HG02623 (cell line): ENCODE results near the gene AXDND1.
"Not testable (repeated sequence)": the region's sequence is repeated elsewhere in the genome, so short reads cannot be mapped to it uniquely, and the experiment has no call there.

Experiments used
- ATAC-seq: cut with Tn5 transposase; IDR thresholded peaks from one replicate; pipeline ENCODE4 v1.9.1; 2021; ENCODE audit warnings: moderate library complexity; ENCODE audit not compliant: unreplicated experiment

AXDND1 gene

DNA sequence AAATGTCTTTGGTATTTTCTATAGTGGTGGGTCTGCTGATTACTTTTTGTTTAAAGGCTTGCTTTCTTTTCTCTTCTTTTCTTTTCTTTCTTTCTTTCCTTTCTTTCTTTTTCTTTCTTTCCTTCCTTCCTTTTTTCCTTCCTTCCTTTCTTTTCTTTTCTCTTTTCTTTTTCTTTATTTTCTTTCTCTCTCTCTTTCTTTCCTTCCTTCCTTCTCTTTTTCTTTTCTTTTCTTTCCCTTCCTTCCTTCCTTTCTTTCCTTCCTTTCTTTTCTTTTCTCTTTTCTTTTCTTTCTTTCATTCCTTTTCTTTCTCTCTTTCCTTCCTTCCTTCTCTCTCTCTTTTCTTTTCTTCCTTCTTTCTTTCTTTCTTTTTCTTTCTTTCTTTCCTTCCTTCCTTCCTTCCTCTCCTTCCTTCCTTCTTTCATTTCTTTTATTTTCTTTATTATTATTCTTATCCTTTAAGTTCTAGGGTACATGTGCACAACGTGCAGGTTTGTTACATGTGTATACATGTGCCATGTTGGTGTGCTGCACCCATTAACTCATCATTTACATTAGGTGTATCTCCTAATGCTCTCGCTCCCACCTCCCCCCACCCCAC, 93.9 kb downstream of the AXDND1 start:
- not testable (repeated sequence) for ATAC-seq

DNA sequence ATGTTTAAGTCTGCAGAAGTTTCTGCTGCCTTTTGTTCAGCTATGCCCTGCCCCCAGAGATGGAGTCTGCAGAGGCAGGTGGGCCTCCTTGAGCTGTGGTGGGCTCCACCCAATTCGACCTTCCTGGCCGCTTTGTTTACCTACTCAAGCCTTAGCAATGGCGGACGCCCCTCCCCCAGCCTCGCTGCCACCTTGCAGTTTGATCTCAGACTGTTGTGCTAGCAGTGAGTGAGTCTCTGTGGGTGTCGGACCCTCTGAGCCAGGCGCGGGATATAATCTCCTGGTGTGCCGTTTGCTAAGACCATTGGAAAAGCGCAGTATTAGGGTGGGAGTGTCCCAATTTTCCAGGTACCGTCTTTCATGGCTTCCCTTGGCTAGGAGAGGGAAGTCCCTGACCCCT, 99.9 kb downstream of the AXDND1 start:
- ATAC-seq, result not testable (repeated sequence)

DNA sequence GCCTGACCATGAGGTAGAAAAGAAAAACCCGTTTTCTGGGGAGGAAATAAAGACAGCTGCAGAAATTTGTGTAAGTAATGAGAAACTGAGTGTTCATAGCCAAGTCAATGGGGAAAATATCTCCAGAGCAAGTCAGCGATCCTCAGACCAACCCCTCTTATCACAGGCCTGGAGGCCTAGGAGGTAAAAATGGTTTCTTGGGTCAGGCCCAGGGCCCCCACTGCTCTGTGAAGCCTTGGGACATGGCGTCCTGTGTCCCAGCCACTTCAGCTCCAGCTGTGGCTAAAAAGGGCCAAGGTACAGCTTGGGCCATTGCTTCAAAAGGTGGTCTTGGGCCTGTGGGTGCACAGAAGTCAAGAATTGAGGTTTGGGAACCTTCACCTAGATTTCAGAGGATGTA, 108.9 kb downstream of the AXDND1 start:
- no peak for ATAC-seq

GRCh38 chr1:179476484-179476883, 110.7 kb downstream of the AXDND1 start:
- ATAC-seq, result no peak

- ATAC-seq, result no peak
Measured at GRCh38 chr1:179478370-179478769, 112.6 kb downstream of the AXDND1 start.

GRCh38 chr1:179490611-179491010, 124.8 kb downstream of the AXDND1 start:
- ATAC-seq, result no peak

GRCh38 chr1:179493323-179493722, 127.6 kb downstream of the AXDND1 start:
- no peak for ATAC-seq

- ATAC-seq, result no peak
Measured at GRCh38 chr1:179506199-179506598, 140.4 kb downstream of the AXDND1 start.

DNA sequence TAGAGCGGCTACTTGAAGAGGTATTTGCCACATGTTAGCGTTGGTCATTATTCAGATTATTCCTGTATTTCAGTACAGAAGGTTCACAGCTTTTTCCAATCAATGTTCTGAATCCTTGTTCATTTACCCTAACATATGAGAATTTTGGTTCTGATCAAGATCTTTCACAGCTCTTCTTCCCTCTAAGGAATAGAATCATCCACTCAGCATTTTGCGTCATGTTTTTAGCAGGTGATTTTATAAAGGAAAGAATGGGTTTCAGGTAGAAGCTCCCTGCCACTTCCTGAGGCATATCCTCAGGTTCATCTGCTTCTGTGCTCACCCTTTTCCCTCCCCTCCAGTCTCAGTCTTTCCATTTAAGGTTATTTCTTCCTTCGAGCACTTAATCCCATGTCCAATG, 143.6 kb downstream of the AXDND1 start:
- ATAC-seq, result no peak

DNA sequence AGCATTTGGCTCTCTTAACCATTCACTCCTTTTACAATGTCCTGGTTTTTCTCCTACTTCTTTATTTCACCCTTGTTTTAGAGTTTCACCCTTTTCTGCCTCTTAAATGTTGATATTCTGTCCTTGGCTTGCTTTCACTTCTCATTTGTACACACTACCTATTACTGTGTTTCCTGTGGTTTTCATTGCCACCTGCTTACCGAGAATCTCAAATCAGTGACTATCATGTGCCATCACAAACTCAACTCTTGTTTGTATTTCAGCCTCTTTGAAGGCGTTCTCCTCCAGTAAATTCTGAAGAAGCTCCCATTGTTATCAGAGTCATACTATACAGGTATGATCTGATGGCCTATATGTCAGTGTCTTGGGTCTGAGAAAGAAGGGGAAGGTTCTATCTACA, 144.3 kb downstream of the AXDND1 start:
- ATAC-seq, result no peak

DNA sequence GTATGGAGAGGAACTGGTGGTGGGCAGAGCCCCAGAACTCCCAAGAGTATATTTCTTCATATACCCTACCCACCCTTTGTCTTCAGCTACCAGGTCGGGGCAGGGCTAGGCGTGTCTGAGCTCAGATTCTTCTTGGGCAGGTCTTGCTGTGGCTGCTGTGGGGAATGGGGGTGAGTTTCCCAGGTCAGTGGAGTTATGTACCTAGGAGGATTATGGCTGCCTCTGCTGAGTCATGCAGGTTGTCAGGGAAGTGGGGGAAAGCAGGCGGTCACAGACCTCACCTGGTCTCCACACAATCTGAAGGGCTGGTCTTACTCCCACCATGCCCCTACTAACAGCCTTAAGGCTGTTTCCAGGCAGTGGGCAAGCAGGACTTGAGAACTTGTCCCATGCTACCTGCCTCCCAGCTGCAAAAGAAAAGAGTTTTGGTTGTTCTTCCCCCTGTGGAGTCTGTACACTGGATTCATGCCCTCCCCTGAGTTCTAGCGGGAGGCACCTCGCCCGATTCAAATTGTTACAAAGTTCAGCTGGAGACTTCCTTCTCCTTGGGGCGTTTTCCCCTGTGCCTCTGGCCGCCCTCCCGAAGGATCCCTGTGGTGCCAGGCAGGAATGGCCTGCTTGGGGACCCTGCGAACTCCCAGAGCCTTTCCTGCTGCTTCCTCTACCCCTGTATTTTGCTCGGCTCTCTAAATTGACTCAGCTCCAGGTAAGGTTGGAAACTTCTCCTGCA, 151.4 kb downstream of the AXDND1 start:
- no peak for ATAC-seq

- not testable (repeated sequence) for ATAC-seq
Measured at GRCh38 chr1:179518544-179518943, 152.8 kb downstream of the AXDND1 start.

DNA sequence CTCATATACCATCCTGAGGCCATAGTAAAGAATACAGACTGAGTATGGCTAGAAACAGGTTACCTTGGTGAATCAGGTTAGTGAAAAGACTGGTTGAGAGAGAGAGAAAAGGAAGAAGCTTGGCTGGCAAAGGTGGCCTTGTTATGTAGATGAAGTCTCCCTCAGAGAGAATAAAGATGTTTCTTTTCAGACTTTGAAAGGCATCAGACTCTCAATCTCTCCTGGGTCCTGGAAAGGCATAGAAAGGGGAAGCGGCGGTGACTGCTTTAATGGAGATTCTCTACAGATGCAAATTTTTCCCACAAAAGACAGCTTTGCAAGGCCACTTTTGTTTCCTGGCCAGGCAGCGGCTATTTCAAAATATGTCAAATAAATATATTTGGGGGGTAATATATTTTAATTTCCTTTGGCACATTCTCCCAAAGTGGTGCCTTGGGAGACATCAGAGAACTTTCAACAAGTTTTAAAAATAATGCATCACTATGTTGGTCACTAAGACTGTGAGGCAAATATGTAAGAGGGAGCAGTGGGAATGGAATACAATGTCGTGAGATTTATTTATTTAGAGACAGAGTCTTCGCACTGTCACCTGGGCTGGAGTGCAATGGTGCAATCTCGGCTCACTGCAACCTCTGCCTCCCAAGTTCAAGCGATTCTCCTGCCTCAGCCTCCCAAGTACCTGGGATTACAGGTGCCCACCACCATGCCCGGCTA, 163.9 kb downstream of the AXDND1 start:
- no peak for ATAC-seq

- no peak for ATAC-seq
Measured at GRCh38 chr1:179530352-179530751, 164.6 kb downstream of the AXDND1 start.

DNA sequence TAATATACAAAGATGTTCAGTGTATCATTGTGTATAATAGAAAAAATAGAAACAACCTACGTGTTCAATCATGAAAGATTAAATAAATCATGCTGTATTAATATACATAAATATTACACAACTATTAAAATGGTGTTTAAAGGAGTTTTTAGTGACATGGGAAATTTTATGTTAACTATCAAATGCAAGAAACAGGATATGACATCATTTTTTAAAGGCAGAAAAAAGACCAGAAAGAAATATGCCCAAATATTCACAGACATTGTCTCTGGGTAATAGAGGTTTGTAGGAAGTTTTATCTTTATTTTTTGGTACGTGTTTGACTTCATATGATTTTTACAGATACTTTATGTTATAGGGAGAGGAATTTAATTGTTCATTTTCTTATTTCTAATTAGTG, 176.0 kb downstream of the AXDND1 start:
- no peak for ATAC-seq

DNA sequence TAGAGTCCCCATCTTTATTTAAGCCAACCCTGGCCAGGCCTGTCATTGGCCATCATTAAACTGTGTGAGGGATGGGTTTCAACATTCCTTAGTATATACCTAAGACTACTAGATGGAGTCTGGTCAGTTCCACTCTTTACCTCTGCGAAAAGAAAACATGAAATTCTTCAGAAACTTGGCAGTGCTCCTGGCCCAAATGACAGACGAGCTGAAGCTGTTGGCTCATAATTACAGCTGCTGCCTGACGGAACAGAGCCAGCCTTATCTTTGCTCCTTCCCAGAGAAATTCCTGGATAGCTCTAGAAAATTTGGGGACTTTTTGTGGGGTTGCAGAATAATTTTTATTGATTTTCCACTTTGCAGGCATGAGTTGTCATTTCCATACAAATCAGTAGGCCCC, 179.6 kb downstream of the AXDND1 start:
- ATAC-seq, result no peak

DNA sequence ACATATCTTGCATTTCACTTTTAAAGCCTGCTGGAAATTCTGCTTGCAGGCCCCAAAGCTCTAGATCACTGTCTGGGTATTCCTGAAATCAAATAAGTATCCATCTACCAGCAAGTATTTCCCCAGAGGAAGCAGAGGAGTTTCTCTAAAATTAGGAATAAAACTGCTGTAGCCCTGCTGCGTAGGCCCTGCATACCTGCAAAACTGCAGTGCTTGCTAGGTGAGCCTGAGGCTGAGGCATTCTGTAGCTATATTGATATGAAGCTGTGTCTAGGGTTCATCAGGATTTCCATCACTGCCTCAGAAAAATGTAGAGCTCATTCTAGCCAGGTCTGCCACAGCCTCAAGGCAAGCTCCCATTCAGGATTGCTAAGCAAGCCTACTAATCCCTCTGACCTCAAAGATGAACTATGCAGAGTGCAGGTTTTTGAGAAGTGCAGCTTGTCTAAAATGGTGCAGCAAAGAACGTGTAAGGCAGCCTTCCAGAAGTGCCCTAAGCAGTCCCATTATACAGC, 181.3 kb downstream of the AXDND1 start:
- no peak for ATAC-seq

DNA sequence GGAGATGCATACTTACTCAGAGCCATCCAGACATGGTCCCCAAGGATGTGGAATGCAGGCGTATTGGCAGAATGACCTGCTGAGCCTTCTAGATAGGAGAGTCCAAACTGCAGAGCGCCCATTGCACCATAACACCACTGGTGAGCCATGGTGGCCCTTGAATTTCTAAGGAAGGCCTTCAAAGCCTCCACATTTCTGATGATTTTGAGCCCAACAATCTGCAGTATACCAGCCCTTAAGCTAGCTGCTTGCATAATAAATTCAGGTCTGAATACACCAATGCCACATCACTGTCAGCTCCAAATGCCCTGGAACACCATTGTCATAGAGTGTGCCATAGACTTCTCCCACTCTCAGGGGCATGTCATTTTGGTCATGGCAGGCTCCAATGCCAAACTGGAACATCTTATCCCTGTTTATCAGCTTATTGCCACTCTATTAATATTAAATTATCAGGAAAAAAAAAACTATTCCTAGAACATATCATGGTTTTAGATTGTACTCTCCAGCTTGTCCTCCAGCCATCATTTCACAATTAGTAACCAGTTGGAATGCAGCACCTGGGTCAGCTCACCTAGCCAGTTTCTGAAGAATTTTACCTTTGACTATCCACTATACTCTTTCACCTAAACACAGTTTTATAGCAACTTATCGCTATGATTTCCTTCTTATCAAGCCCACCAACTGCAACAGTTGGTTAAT, 183.0 kb downstream of the AXDND1 start:
- ATAC-seq, result no peak

- no peak for ATAC-seq
Measured at GRCh38 chr1:179549368-179549700, 183.6 kb downstream of the AXDND1 start.

DNA sequence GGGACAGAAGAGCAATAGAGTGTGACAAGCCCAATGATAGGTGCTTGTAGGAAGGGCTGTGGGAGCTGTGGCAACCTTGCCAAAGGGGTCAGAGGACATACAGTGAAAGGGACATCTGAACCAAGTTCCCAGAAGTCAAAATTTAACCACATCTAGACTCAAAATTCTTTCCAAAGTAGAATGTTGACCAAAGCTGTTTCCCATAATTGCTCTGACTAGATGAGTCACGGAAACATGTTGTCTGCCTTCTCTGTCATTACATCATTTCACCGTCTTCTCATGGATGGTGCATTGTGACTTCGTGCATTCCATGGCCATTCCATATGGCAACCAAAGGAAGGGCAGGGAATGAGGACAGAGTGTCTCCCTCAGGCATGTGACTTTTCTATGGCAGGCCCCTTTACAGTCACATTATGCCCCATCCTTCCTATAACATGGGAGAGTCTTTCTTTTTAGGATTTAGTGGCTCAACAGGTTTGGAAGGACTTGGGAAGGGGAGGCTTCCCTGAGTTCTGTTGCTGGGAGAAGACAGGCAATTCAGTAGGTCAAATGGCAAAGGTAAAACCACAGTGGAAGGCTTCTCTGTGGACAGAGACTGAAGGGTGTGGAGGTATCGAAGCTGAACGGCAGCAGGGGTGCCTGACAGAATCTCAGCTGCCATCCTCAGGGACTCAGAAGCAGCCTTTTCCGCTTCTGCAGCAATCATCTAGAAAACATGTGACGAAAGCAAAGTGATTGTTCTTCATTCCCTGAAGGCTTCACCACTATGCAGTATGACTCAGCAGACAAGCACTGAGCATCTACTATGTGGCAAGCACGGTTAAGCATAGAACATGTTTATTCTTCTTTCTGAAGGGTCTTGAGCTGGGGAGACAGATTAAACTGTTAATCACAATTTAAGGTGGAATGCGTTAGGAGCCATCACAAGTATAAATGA, 185.2 kb downstream of the AXDND1 start:
- ATAC-seq, result no peak
